Mesenchymal stem cell (in vitro differentiated cells and primary cell): ENCODE results near the gene PRKAG1.
A peak's percentile ranks its signal among the peaks of the same experiment; 100 is the strongest.

Experiments
- DNase-seq: peaks from one replicate; pipeline ENCODE4 v3.0.0-alpha.2; 2013
- H2AFZ ChIP-seq: one replicate; pipeline ENCODE4 v1.6.1; 2013; ENCODE audit warnings: low read depth, mild to moderate bottlenecking, control low read depth, inconsistent platforms, low read length, moderate library complexity
- H2AK5ac ChIP-seq: 2 replicates; pipeline ENCODE4 v1.6.1; 2013; ENCODE audit warnings: low read length, moderate library complexity, mild to moderate bottlenecking, inconsistent platforms; ENCODE audit not compliant: severe bottlenecking
- H2BK120ac ChIP-seq: one replicate; pipeline ENCODE4 v1.6.1; 2013; ENCODE audit warnings: low read depth, mild to moderate bottlenecking, inconsistent platforms, low read length, moderate library complexity
- H2BK12ac ChIP-seq, 2 experiments: one replicate each; pipeline ENCODE4 v1.6.1; 2013; ENCODE audit warnings: inconsistent platforms in 2 of 2, low read length in 2 of 2, mild to moderate bottlenecking in 2 of 2, moderate library complexity in 2 of 2, control low read depth in 1 of 2
- H2BK15ac ChIP-seq: one replicate; pipeline ENCODE4 v1.6.1; 2013; ENCODE audit warnings: mild to moderate bottlenecking, low read depth, inconsistent platforms; ENCODE audit not compliant: poor library complexity, severe bottlenecking
- H2BK5ac ChIP-seq: 2 replicates; pipeline ENCODE4 v1.6.1; 2013; ENCODE audit warnings: low read depth, mild to moderate bottlenecking, low read length, control low read depth, inconsistent platforms; ENCODE audit not compliant: poor library complexity, severe bottlenecking
- H3K14ac ChIP-seq, 2 experiments: one replicate each; pipeline ENCODE4 v1.6.1; 2013; ENCODE audit warnings: inconsistent platforms in 2 of 2, low read length in 2 of 2, control low read depth in 1 of 2, mild to moderate bottlenecking in 1 of 2, moderate library complexity in 1 of 2
- H3K18ac ChIP-seq, 2 experiments: one replicate each; pipeline ENCODE4 v1.6.1; 2013; ENCODE audit warnings: inconsistent platforms in 2 of 2, low read length in 2 of 2, control low read depth in 1 of 2, low read depth in 1 of 2, mild to moderate bottlenecking in 1 of 2
- H3K23ac ChIP-seq, 2 experiments: one replicate each; pipeline ENCODE4 v1.6.1; 2013; ENCODE audit warnings: inconsistent platforms in 2 of 2, low read length in 2 of 2, mild to moderate bottlenecking in 2 of 2, moderate library complexity in 2 of 2, control low read depth in 1 of 2
- H3K27ac ChIP-seq: 2 replicates; pipeline ENCODE4 v1.5.1; 2013; ENCODE audit warnings: mild to moderate bottlenecking, moderate library complexity, low read length, control low read depth, inconsistent platforms; ENCODE audit not compliant: poor library complexity, severe bottlenecking
- H3K27me3 ChIP-seq, 2 experiments: 2 replicates each; pipeline versions ENCODE4 v1.6.1 to v1.7.0; 2013; ENCODE audit warnings: low read length in 2 of 2, mild to moderate bottlenecking in 2 of 2, moderate library complexity in 2 of 2, control low read depth in 1 of 2, inconsistent platforms in 1 of 2; ENCODE audit not compliant: control insufficient read depth in 1 of 2, insufficient read depth in 1 of 2
- H3K36me3 ChIP-seq, 2 experiments: 2 replicates each; pipeline versions ENCODE4 v1.6.1 to v1.7.0; 2013; ENCODE audit warnings: low read length in 2 of 2, control low read depth in 1 of 2, inconsistent platforms in 1 of 2, low read depth in 1 of 2, mild to moderate bottlenecking in 1 of 2; ENCODE audit not compliant: insufficient read depth in 2 of 2, control insufficient read depth in 1 of 2
- H3K4ac ChIP-seq, 2 experiments: one replicate each; pipeline ENCODE4 v1.6.1; 2013; ENCODE audit warnings: inconsistent platforms in 2 of 2, low read length in 2 of 2, mild to moderate bottlenecking in 2 of 2, moderate library complexity in 2 of 2, control low read depth in 1 of 2, low read depth in 1 of 2
- H3K4me1 ChIP-seq: 2 replicates; pipeline ENCODE4 v1.6.1; 2013; ENCODE audit warnings: low read depth, low read length, control low read depth; ENCODE audit not compliant: control insufficient read depth, insufficient read depth
- H3K4me2 ChIP-seq: 2 replicates; pipeline ENCODE4 v1.6.1; 2013; ENCODE audit warnings: low read length, mild to moderate bottlenecking, inconsistent platforms; ENCODE audit not compliant: poor library complexity, severe bottlenecking
- H3K4me3 ChIP-seq, 2 experiments: 2 replicates each; pipeline versions ENCODE4 v1.5.1 to v1.7.0; 2013; ENCODE audit warnings: low read length in 2 of 2, mild to moderate bottlenecking in 2 of 2, control low read depth in 1 of 2, low read depth in 1 of 2; ENCODE audit not compliant: insufficient read depth in 1 of 2
- H3K79me1 ChIP-seq: replicated peaks from 2 replicates; pipeline ENCODE4 v1.6.1; 2013; ENCODE audit warnings: mild to moderate bottlenecking, control low read depth, low read length, inconsistent platforms; ENCODE audit not compliant: poor library complexity, severe bottlenecking
- H3K9ac ChIP-seq: 2 replicates; pipeline ENCODE4 v1.7.0; 2013; ENCODE audit warnings: mild to moderate bottlenecking, low read length, moderate library complexity
- H3K9me3 ChIP-seq: 2 replicates; pipeline ENCODE4 v1.7.0; 2013; ENCODE audit warnings: mild to moderate bottlenecking, low read length; ENCODE audit not compliant: control insufficient read depth
- H4K8ac ChIP-seq: one replicate; pipeline ENCODE4 v1.6.1; 2013; ENCODE audit warnings: inconsistent platforms, mild to moderate bottlenecking, low read length, moderate library complexity
- H4K91ac ChIP-seq: one replicate; pipeline ENCODE4 v1.6.1; 2013; ENCODE audit warnings: mild to moderate bottlenecking, low read length, inconsistent platforms
- WGBS: methylation state at CpG from one replicate; pipeline ENCODE4 v1.1.7; 2013; ENCODE audit warnings: mixed read lengths; 5-methylcytosine and 5-hydroxymethylcytosine counted together

PRKAG1 gene

GRCh38 chr12:49051777-49052438, 33.3 kb upstream of the PRKAG1 start:
- peaks cover 72 to 86% of the 10 kb centered on the region in 2 experiments for H3K36me3 ChIP-seq
- H3K9me3 ChIP-seq, result no peaks in the 10 kb centered on the region
- H3K18ac ChIP-seq, result no peak overlapping the region
- H3K27me3 ChIP-seq, result no peaks in the 10 kb centered on the region
- H4K91ac ChIP-seq, result no peak overlapping the region
- no peak overlapping the region for H3K4ac ChIP-seq
- H3K9ac ChIP-seq, result no peak overlapping the region
- no peak overlapping the region for H4K8ac ChIP-seq
- H3K23ac ChIP-seq, result no peak overlapping the region
- H3K4me3 ChIP-seq, result no peak overlapping the region
- H2BK15ac ChIP-seq, result no peak overlapping the region
- no peak overlapping the region for H3K4me2 ChIP-seq
- peaks cover 35% of the 10 kb centered on the region for H3K79me1 ChIP-seq
- DNase-seq, result no peak
- H3K4me1 ChIP-seq, result peaks cover 42% of the 10 kb centered on the region
- H3K14ac ChIP-seq, result no peak overlapping the region
- no peak overlapping the region for H3K27ac ChIP-seq
- no peak overlapping the region for H2AFZ ChIP-seq
- no peak overlapping the region for H2BK120ac ChIP-seq
- H2BK12ac ChIP-seq, result no peak overlapping the region
- H2AK5ac ChIP-seq, result no peak overlapping the region
- WGBS, result 96% methylated on average over 19 of the region's 20 CpGs
- H2BK5ac ChIP-seq, result no peak overlapping the region

GRCh38 chr12:49051373-49051764, 32.8 kb upstream of the PRKAG1 start:
- no peak overlapping the region for H2BK5ac ChIP-seq
- no peak overlapping the region for H2AFZ ChIP-seq
- no peak overlapping the region for H3K4me3 ChIP-seq
- H2AK5ac ChIP-seq, result no peak overlapping the region
- H3K4me2 ChIP-seq, result no peak overlapping the region
- no peak overlapping the region for H4K8ac ChIP-seq
- no peak overlapping the region for H2BK120ac ChIP-seq
- no peak overlapping the region for H2BK12ac ChIP-seq
- H2BK15ac ChIP-seq, result no peak overlapping the region
- H4K91ac ChIP-seq, result no peak overlapping the region
- no peak overlapping the region for H3K14ac ChIP-seq
- H3K27ac ChIP-seq, result no peak overlapping the region
- no peaks in the 10 kb centered on the region for H3K9me3 ChIP-seq
- no peaks in the 10 kb centered on the region for H3K27me3 ChIP-seq
- 97% methylated on average over 18 of the region's 18 CpGs for WGBS
- H3K23ac ChIP-seq, result no peak overlapping the region
- no peak overlapping the region for H3K18ac ChIP-seq
- no peak overlapping the region for H3K4ac ChIP-seq
- peaks cover 39% of the 10 kb centered on the region for H3K79me1 ChIP-seq
- peaks cover 41% of the 10 kb centered on the region for H3K4me1 ChIP-seq
- DNase-seq, result no peak
- peaks cover 77 to 91% of the 10 kb centered on the region in 2 experiments for H3K36me3 ChIP-seq
- no peak overlapping the region for H3K9ac ChIP-seq

GRCh38 chr12:49050507-49051372, 32.2 kb upstream of the PRKAG1 start:
- WGBS, result 98% methylated on average over 13 of the region's 13 CpGs
- H3K79me1 ChIP-seq, result peaks cover 45% of the 10 kb centered on the region
- H3K9ac ChIP-seq, result no peak overlapping the region
- H3K4ac ChIP-seq, result no peak overlapping the region
- DNase-seq, result no peak
- H4K8ac ChIP-seq, result no peak overlapping the region
- H2BK120ac ChIP-seq, result no peak overlapping the region
- no peak overlapping the region for H3K4me2 ChIP-seq
- H2BK5ac ChIP-seq, result no peak overlapping the region
- H3K4me1 ChIP-seq, result peaks cover 38% of the 10 kb centered on the region
- no peak overlapping the region for H3K23ac ChIP-seq
- H3K36me3 ChIP-seq, result peaks cover 84 to 97% of the 10 kb centered on the region in 2 experiments
- H2AFZ ChIP-seq, result no peak overlapping the region
- no peak overlapping the region for H3K18ac ChIP-seq
- no peak overlapping the region for H3K14ac ChIP-seq
- H4K91ac ChIP-seq, result no peak overlapping the region
- H3K4me3 ChIP-seq, result no peak overlapping the region
- H2BK15ac ChIP-seq, result peak overlapping the region; percentile 5
- H3K9me3 ChIP-seq, result no peaks in the 10 kb centered on the region
- no peaks in the 10 kb centered on the region for H3K27me3 ChIP-seq
- no peak overlapping the region for H2BK12ac ChIP-seq
- peak overlapping the region; percentile 10 for H2AK5ac ChIP-seq
- H3K27ac ChIP-seq, result no peak overlapping the region

GRCh38 chr12:49049566-49050224, 31.1 kb upstream of the PRKAG1 start:
- peak overlapping the region; percentile 47 for H4K91ac ChIP-seq
- H3K27me3 ChIP-seq, result no peaks in the 10 kb centered on the region
- H4K8ac ChIP-seq, result peak overlapping the region; percentile 55
- H3K4me2 ChIP-seq, result peak overlapping the region; percentile 46
- peaks cover 33% of the 10 kb centered on the region for H3K4me1 ChIP-seq
- peaks cover 47% of the 10 kb centered on the region for H3K79me1 ChIP-seq
- H3K4me3 ChIP-seq, result no peak overlapping the region
- DNase-seq, result peak; percentile 79
- no peak overlapping the region for H2AFZ ChIP-seq
- peak overlapping the region; percentile 27 for H2BK120ac ChIP-seq
- H2BK5ac ChIP-seq, result no peak overlapping the region
- H3K18ac ChIP-seq, result peak overlapping the region in 1 of 2 experiments; percentile 19
- no peak overlapping the region for H2BK15ac ChIP-seq
- H3K9me3 ChIP-seq, result no peaks in the 10 kb centered on the region
- H3K4ac ChIP-seq, result no peak overlapping the region
- WGBS, result 55% methylated on average over 20 of the region's 20 CpGs
- peaks cover 91 to 98% of the 10 kb centered on the region in 2 experiments for H3K36me3 ChIP-seq
- H3K23ac ChIP-seq, result no peak overlapping the region
- H2AK5ac ChIP-seq, result peak overlapping the region; percentile 10
- peak overlapping the region in 1 of 2 experiments; percentile 18 for H2BK12ac ChIP-seq
- peak overlapping the region; percentile 86 for H3K27ac ChIP-seq
- peak overlapping the region; percentile 39 for H3K9ac ChIP-seq
- H3K14ac ChIP-seq, result no peak overlapping the region
